LNCAP (cell line): ENCODE results near the gene CDH4.

ENCODE experiments used
- CTCF ChIP-seq: fragments of 450-650 bp; IDR thresholded peaks from 2 replicates; pipeline ENCODE4 v1.5.1; 2017; ENCODE audit warnings: mild to moderate bottlenecking

Gene CDH4

GRCh38 chr20:61656198-61656597 lies 404.1 kb downstream of the CDH4 start:
- no peak for TF ChIP-seq CTCF

- TF ChIP-seq CTCF, result no peak
Measured at GRCh38 chr20:61657721-61658377, 405.8 kb downstream of the CDH4 start.

- no peak for TF ChIP-seq CTCF
Measured at GRCh38 chr20:61658563-61658962, 406.5 kb downstream of the CDH4 start.

- TF ChIP-seq CTCF, result no peak
Measured at GRCh38 chr20:61659246-61659993, 407.4 kb downstream of the CDH4 start.

DNA sequence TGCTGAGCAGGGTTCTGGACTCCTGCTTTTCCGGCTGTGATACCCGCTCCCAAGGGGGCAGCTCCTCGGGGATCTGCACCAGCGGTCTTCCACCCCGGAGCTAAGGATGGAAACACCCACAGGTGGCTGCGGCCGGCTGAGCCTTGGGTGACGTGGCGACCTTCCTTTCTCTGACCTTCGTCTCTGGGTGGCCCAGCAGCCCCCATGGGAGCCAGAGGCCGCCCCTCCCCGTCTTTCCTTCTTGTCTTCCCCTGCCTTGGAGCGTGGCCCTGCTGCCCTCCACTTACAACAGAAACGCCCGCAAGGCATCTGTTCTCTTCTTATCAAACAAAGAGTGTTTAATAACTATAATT lies 407.9 kb downstream of the CDH4 start:
- no peak for TF ChIP-seq CTCF

- TF ChIP-seq CTCF, result no peak
Measured at GRCh38 chr20:61660559-61660958, 408.5 kb downstream of the CDH4 start.

- no peak for TF ChIP-seq CTCF
Measured at GRCh38 chr20:61661025-61661424, 409.0 kb downstream of the CDH4 start.
